HL-60/S4 treated with retinoic acid at 250 ng/mL for 4 days and 3 days (cell line): ENCODE results near the gene ZBTB24.

ENCODE experiments used
- in situ Hi-C: fragments of 300-500 bp; cut with MboI; formaldehyde crosslinking; loops from 2 replicates; pipeline ENCODE4 v1.7.0; 2022; ENCODE audit warnings: low sequenced_read_pairs

Gene ZBTB24

GRCh38 chr6:109503327-109504224, 20.6 kb upstream of the ZBTB24 start:
- in situ Hi-C loops, result no loop called here

- in situ Hi-C loops, result no loop called here
Observed at GRCh38 chr6:109498936-109499335, 15.9 kb upstream of the ZBTB24 start.

- in situ Hi-C loops, result no loop called here
Observed at GRCh38 chr6:109498052-109498451, 15.0 kb upstream of the ZBTB24 start.

- in situ Hi-C loops, result no loop called here
Observed at GRCh38 chr6:109496036-109496772, 13.2 kb upstream of the ZBTB24 start.

- in situ Hi-C loops, result no loop called here
Observed at GRCh38 chr6:109493865-109494264, 10.8 kb upstream of the ZBTB24 start.

- in situ Hi-C loops, result no loop called here
Observed at GRCh38 chr6:109491207-109491938, 8.4 kb upstream of the ZBTB24 start.

GRCh38 chr6:109490713-109491112, 7.7 kb upstream of the ZBTB24 start:
- in situ Hi-C loops, result no loop called here

GRCh38 chr6:109488001-109488400, 5.0 kb upstream of the ZBTB24 start:
- in situ Hi-C loops, result no loop called here

GRCh38 chr6:109486068-109486467, 3.0 kb upstream of the ZBTB24 start:
- in situ Hi-C loops, result no loop called here

GRCh38 chr6:109485266-109485935, 2.4 kb upstream of the ZBTB24 start:
- in situ Hi-C loops, result no loop called here

GRCh38 chr6:109484122-109484521, 1.1 kb upstream of the ZBTB24 start:
- in situ Hi-C loops, result no loop called here

- in situ Hi-C loops, result no loop called here
Observed at GRCh38 chr6:109483735-109484057, 677 bp upstream of the ZBTB24 start.

GRCh38 chr6:109480993-109481480, 2.0 kb downstream of the ZBTB24 start:
- in situ Hi-C loops, result no loop called here

GRCh38 chr6:109478841-109479624, 4.0 kb downstream of the ZBTB24 start:
- in situ Hi-C loops, result no loop called here

- in situ Hi-C loops, result no loop called here
Observed at GRCh38 chr6:109478222-109478805, 4.7 kb downstream of the ZBTB24 start.

- in situ Hi-C loops, result no loop called here
Observed at GRCh38 chr6:109477725-109478124, 5.3 kb downstream of the ZBTB24 start.

GRCh38 chr6:109477184-109477583, 5.8 kb downstream of the ZBTB24 start:
- in situ Hi-C loops, result no loop called here

GRCh38 chr6:109475625-109476024, 7.4 kb downstream of the ZBTB24 start:
- in situ Hi-C loops, result no loop called here

GRCh38 chr6:109474995-109475394, 8.0 kb downstream of the ZBTB24 start:
- in situ Hi-C loops, result no loop called here

- in situ Hi-C loops, result no loop called here
Observed at GRCh38 chr6:109473120-109473519, 9.9 kb downstream of the ZBTB24 start.
